ENCODE results near the gene F8A3. TPM values are rescaled to one million over a fixed set of nuclear protein-coding genes. Genes with fewer than 3 reads are reported as not detected.

The F8A3 gene
- total and polyA plus RNA-seq, 9 of the 15 experiments (the other 6 are each of a cell fraction or from before 2014, with no cell fraction given): not detected

DNA sequence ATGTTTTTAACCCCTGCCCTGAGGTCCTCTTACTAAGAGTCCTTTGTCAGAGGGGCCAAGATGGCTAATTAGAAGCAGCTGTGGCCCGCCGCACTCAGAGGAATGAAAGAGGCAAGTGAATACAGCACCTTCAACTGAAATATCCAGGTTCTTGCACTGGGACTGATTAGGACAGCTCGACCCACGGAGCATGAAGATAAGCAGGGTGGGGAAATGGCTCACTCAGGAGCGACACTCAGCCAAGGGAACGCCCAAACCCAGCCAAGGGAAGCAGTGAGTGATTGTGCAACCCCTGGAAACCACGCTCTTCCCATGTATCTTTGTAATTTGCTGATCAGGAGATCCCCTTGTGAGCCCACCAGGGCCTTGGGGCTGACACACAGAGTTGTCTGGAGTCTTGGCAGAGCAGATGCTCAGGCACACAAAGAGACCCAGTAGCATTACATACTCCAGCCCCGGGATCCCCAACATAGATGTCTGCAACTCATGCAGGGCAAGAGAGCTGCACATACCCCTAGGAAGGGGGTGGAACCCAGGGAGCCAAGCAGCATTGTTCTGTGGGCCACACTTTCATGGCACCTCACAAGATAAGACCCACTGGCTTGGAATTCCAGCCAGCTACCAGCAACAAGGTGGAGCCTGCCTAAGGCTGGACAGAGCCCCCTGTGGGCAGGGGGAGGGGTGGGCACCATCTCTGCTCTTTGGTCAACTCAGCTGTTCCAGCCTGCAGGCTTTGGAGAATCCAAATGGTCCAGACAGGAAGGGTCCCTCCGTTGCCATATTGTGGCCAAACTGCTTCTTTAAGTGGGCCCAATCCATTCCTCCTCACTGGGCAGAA lies 23.3 kb downstream of the F8A3 start (continued):
- TF ChIP-seq, protein P1, sequence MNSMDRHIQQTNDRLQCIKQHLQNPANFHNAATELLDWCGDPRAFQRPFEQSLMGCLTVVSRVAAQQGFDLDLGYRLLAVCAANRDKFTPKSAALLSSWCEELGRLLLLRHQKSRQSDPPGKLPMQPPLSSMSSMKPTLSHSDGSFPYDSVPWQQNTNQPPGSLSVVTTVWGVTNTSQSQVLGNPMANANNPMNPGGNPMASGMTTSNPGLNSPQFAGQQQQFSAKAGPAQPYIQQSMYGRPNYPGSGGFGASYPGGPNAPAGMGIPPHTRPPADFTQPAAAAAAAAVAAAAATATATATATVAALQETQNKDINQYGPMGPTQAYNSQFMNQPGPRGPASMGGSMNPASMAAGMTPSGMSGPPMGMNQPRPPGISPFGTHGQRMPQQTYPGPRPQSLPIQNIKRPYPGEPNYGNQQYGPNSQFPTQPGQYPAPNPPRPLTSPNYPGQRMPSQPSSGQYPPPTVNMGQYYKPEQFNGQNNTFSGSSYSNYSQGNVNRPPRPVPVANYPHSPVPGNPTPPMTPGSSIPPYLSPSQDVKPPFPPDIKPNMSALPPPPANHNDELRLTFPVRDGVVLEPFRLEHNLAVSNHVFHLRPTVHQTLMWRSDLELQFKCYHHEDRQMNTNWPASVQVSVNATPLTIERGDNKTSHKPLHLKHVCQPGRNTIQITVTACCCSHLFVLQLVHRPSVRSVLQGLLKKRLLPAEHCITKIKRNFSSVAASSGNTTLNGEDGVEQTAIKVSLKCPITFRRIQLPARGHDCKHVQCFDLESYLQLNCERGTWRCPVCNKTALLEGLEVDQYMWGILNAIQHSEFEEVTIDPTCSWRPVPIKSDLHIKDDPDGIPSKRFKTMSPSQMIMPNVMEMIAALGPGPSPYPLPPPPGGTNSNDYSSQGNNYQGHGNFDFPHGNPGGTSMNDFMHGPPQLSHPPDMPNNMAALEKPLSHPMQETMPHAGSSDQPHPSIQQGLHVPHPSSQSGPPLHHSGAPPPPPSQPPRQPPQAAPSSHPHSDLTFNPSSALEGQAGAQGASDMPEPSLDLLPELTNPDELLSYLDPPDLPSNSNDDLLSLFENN (IDR thresholded peaks at IDR 0.05; ENCODE audit: low read depth in 2 of 2, low read length in 2 of 2): no peak; a peak in 1 of 4 replicates
- TF ChIP-seq GABPB1 (CRISPR knock-in tag; IDR thresholded peaks at IDR 0.05) (no peak), ESRRB (CRISPR knock-in tag; IDR thresholded peaks at IDR 0.05; ENCODE audit: borderline replicate concordance) (no peak), CBX5 (IDR thresholded peaks at IDR 0.05; ENCODE audit: borderline replicate concordance, low read depth) (no peak), BCOR (IDR thresholded peaks at IDR 0.05) (no peak), ZNF282 (CRISPR knock-in tag; IDR thresholded peaks at IDR 0.05) (no peak), ETV6 (IDR thresholded peaks at IDR 0.05; ENCODE audit: borderline replicate concordance in 1 of 2, low read depth in 2 of 2, low read length in 1 of 2) (no peak), ETV6 (CRISPR knock-in tag; IDR thresholded peaks at IDR 0.05; ENCODE audit: borderline replicate concordance) (no peak), BRD4 (IDR thresholded peaks at IDR 0.05) (no peak), SPI1 (IDR thresholded peaks at IDR 0.05; ENCODE audit: borderline replicate concordance, low read depth, low read length) (no peak), ZNF253 (CRISPR knock-in tag; conservative IDR thresholded peaks at IDR 0.05) (no peak), ZNF76 (CRISPR knock-in tag; IDR thresholded peaks at IDR 0.05; ENCODE audit: borderline replicate concordance) (no peak), ZNF57 (CRISPR knock-in tag; IDR thresholded peaks at IDR 0.05) (no peak), POLR3A (IDR thresholded peaks at IDR 0.05; ENCODE audit: borderline replicate concordance, extremely low read depth, insufficient read depth, insufficient read length) (no peak), KAT8 (IDR thresholded peaks at IDR 0.05; ENCODE audit: low read depth) (no peak), TCFL5 (CRISPR knock-in tag; conservative IDR thresholded peaks at IDR 0.05) (no peak), HDGF (IDR thresholded peaks at IDR 0.05) (no peak)
- TF ChIP-seq, protein P2, sequence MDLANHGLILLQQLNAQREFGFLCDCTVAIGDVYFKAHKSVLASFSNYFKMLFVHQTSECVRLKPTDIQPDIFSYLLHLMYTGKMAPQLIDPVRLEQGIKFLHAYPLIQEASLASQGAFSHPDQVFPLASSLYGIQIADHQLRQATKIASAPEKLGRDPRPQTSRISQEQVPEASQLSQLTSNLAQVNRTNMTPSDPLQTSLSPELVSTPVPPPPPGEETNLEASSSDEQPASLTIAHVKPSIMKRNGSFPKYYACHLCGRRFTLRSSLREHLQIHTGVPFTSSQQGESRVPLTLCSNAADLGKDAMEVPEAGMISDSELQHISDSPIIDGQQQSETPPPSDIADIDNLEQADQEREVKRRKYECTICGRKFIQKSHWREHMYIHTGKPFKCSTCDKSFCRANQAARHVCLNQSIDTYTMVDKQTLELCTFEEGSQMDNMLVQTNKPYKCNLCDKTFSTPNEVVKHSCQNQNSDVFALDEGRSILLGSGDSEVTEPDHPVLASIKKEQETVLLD (IDR thresholded peaks at IDR 0.05): peak; percentile 45; the same call in 1 of the 2 replicates
- TF ChIP-seq, protein P3, sequence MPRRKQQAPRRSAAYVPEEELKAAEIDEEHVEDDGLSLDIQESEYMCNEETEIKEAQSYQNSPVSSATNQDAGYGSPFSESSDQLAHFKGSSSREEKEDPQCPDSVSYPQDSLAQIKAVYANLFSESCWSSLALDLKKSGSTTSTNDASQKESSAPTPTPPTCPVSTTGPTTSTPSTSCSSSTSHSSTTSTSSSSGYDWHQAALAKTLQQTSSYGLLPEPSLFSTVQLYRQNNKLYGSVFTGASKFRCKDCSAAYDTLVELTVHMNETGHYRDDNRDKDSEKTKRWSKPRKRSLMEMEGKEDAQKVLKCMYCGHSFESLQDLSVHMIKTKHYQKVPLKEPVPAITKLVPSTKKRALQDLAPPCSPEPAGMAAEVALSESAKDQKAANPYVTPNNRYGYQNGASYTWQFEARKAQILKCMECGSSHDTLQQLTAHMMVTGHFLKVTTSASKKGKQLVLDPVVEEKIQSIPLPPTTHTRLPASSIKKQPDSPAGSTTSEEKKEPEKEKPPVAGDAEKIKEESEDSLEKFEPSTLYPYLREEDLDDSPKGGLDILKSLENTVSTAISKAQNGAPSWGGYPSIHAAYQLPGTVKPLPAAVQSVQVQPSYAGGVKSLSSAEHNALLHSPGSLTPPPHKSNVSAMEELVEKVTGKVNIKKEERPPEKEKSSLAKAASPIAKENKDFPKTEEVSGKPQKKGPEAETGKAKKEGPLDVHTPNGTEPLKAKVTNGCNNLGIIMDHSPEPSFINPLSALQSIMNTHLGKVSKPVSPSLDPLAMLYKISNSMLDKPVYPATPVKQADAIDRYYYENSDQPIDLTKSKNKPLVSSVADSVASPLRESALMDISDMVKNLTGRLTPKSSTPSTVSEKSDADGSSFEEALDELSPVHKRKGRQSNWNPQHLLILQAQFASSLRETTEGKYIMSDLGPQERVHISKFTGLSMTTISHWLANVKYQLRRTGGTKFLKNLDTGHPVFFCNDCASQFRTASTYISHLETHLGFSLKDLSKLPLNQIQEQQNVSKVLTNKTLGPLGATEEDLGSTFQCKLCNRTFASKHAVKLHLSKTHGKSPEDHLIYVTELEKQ (CRISPR knock-in tag; IDR thresholded peaks at IDR 0.05): no peak
